Liver (tissue), 2 donors: ENCODE results near the gene FLAD1.

Experiments
- HNF4G ChIP-seq: IDR thresholded peaks from 2 replicates; pipeline ENCODE4 v1.6.1; 2016; ENCODE audit warnings: antibody characterized with exemption
- TAF1 ChIP-seq: conservative IDR thresholded peaks from 2 replicates; pipeline ENCODE4 v1.6.1; 2016; ENCODE audit warnings: antibody characterized with exemption, mild to moderate bottlenecking
- YY1 ChIP-seq: IDR thresholded peaks from 2 replicates; pipeline ENCODE4 v1.6.1; 2016; ENCODE audit warnings: antibody characterized with exemption, mild to moderate bottlenecking
- donor health status: healthy.

DNA sequence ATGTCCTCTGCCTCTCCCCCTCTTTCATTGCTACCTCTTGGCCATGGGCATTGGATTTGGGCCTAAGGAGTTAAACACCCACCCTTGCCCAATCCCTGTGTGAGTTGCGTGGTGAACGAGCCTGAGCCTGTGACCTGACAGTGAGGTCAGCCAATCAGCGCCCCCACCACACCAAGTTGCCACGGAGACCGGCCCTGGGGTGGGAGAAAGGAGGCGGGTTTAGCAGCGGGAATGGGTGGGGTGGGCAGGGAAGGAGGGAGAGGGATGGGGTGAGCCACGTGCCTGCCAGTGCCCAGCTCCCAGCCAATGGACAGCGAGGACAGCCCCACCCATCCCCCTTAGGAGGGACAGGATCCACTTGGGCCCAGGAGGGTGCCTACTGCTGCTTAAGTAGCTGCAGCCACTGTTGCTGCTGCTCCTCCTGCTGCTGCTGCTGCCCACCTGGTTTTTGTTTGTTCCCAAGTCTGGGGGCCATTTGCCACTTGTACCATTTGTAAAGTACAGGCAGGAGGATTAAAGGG is 28.9 kb downstream of the FLAD1 start:
- TF ChIP-seq TAF1 (no peak), YY1 (no peak), HNF4G (no peak)
